K562 (cell line): ENCODE data around the gene NEU3. TPM values are rescaled to one million over a fixed set of nuclear protein-coding genes. Genes with fewer than 3 reads are reported as not detected.

Experiments
- FOXJ3 ChIP-seq: sonication (generic); formaldehyde crosslinking; IDR thresholded peaks from 2 replicates; pipeline ENCODE4 v1.4.0; 2020; ENCODE audit warnings: mild to moderate bottlenecking, missing genetic modification reagents
- JUNB ChIP-seq: fragments of 450-650 bp; formaldehyde crosslinking; conservative IDR thresholded peaks from 2 replicates; pipeline ENCODE4 v1.4.0; 2020; ENCODE audit warnings: mild to moderate bottlenecking
- KAT8 ChIP-seq: fragments of 450-650 bp; IDR thresholded peaks from 2 replicates; pipeline ENCODE4 v1.6.1; 2016; ENCODE audit warnings: low read depth, mild to moderate bottlenecking
- MLX ChIP-seq, 2 experiments: fragments of 450-650 bp in 1 of 2; sonication (generic) in 1 of 2; formaldehyde crosslinking; conservative IDR thresholded peaks; 2 replicates each; pipeline versions ENCODE4 v1.4.0 to v1.8.1; 2020 to 2022; ENCODE audit warnings: mild to moderate bottlenecking in 1 of 2, missing genetic modification reagents in 1 of 2
- NFE2L1 ChIP-seq: fragments of 450-650 bp; IDR thresholded peaks from 2 replicates; pipeline ENCODE4 v1.6.1; 2016; ENCODE audit warnings: missing genetic modification characterization, low read depth, mild to moderate bottlenecking, missing compliant biosample characterization, moderate library complexity, borderline replicate concordance
- POLR2AphosphoS5 ChIP-seq: IDR thresholded peaks from 2 replicates; pipeline ENCODE4 v1.6.1; 2011; ENCODE audit warnings: mild to moderate bottlenecking, low read depth, low read length, moderate library complexity; ENCODE audit not compliant: control insufficient read depth, insufficient read depth
- STAT6 ChIP-seq: sonication (generic); formaldehyde crosslinking; IDR thresholded peaks from 2 replicates; pipeline ENCODE4 v1.8.1; 2023; ENCODE audit warnings: mild to moderate bottlenecking, missing genetic modification reagents
- THAP12 ChIP-seq: fragments of 250-450 bp; sonication (Bioruptor Pico); IDR thresholded peaks from 2 replicates; pipeline ENCODE4 v1.9.0; 2021; ENCODE audit warnings: mild to moderate bottlenecking, inconsistent platforms
- ZFP36 ChIP-seq: fragments of 150-350 bp; IDR thresholded peaks from 2 replicates; pipeline ENCODE4 v1.6.1; 2018; ENCODE audit warnings: low read length, low read depth; ENCODE audit not compliant: partially characterized antibody
- ZNF197 ChIP-seq: fragments of 200-800 bp; sonication (Bioruptor generic); IDR thresholded peaks from 2 replicates; pipeline ENCODE4 v1.6.1; 2016; ENCODE audit warnings: low read depth, missing genetic modification characterization, missing compliant biosample characterization
- ZNF277 ChIP-seq: fragments of 250-450 bp; sonication (Bioruptor Pico); IDR thresholded peaks from 2 replicates; pipeline ENCODE4 v1.8.0; 2022; ENCODE audit warnings: inconsistent platforms, mild to moderate bottlenecking, moderate library complexity, borderline replicate concordance
- polyA plus RNA-seq, 8 experiments: library from polyadenylated mRNA; depleted of rRNA in 4 of 8; stranded (reverse) in 5 of 8; unstranded in 3 of 8; fragments of >200 nt; fragmentation: Nextera tagmentation in 2 of 8; fragmentation: Illumina TruSeq in 1 of 8; extraction: Ambion mirVana in 2 of 8; extraction: Trizol in 1 of 8; gene quantifications; 2 replicates each; pipeline versions ENCODE4 v1.2.1 to v1.2.3, GENCODE V29; 2011 to 2014; ENCODE audit warnings: inconsistent platforms in 1 of 8, missing spikeins in 1 of 8
- total RNA-seq, 7 experiments: library from RNA; depleted of rRNA in 6 of 7; stranded (reverse); fragments of >200 nt in 6 of 7; fragmentation: Illumina TruSeq in 2 of 7; extraction: Trizol in 2 of 7; gene quantifications; 2 replicates each; pipeline versions ENCODE4 v1.2.1 to v1.2.3, GENCODE V29; 2011 to 2021; ENCODE audit warnings: low replicate concordance in 1 of 7

The NEU3 gene
- total and polyA plus RNA-seq, 9 of the 15 experiments (the other 6 are each of a cell fraction or from before 2014, with no cell fraction given): 6.2 to 41.3 (median 31.1) TPM

GRCh38 chr11:75029836-75030631, 41.3 kb downstream of the NEU3 start (continued):
- TF ChIP-seq ZNF277: no peak
- no peak for TF ChIP-seq JUNB (CRISPR knock-in tag)
- no peak for TF ChIP-seq STAT6 (CRISPR knock-in tag)
- TF ChIP-seq ZNF197 (CRISPR knock-in tag): no peak
- TF ChIP-seq KAT8: no peak
- no peak for TF ChIP-seq POLR2AphosphoS5
- no peak for TF ChIP-seq FOXJ3
- no peak for TF ChIP-seq NFE2L1
- TF ChIP-seq THAP12: no peak
- TF ChIP-seq ZFP36: no peak
- no peak for TF ChIP-seq MLX (CRISPR knock-in tag; conservative IDR thresholded peaks at IDR 0.05)
